Liver (tissue), 9 donors: Measurements from ENCODE around the gene SFXN2. TPM values are rescaled to one million over a fixed set of nuclear protein-coding genes. Genes with fewer than 3 reads are reported as not detected.

Experiments
- DNase-seq: peaks from one replicate; pipeline ENCODE4 v3.0.0-alpha.2; 2017; ENCODE audit warnings: low spot score
- H3K27ac ChIP-seq, 2 donors: one replicate each; pipeline ENCODE4 v1.7.0; 2013; ENCODE audit warnings: inconsistent platforms in 2 of 2, low read length in 2 of 2, control low read depth in 1 of 2, low read depth in 1 of 2, mild to moderate bottlenecking in 1 of 2
- H3K27me3 ChIP-seq, 4 donors: one replicate each; pipeline versions ENCODE4 v1.6.1 to v1.7.0; 2013; ENCODE audit warnings: low read length in 3 of 4, inconsistent platforms in 1 of 4, mild to moderate bottlenecking in 1 of 4, moderate library complexity in 1 of 4; ENCODE audit not compliant: control insufficient read depth in 4 of 4, insufficient read depth in 4 of 4
- H3K36me3 ChIP-seq, 4 donors: one replicate each; pipeline versions ENCODE4 v1.6.1 to v1.7.0; 2013; ENCODE audit warnings: low read length in 3 of 4, mild to moderate bottlenecking in 3 of 4, low read depth in 1 of 4, moderate library complexity in 1 of 4; ENCODE audit not compliant: control insufficient read depth in 4 of 4, insufficient read depth in 3 of 4
- H3K4me1 ChIP-seq, 4 donors: one replicate each; pipeline versions ENCODE4 v1.6.1 to v1.7.0; 2013; ENCODE audit warnings: low read length in 3 of 4, mild to moderate bottlenecking in 3 of 4, moderate library complexity in 1 of 4; ENCODE audit not compliant: control insufficient read depth in 4 of 4, insufficient read depth in 4 of 4
- H3K4me3 ChIP-seq, 3 donors: one replicate each; pipeline versions ENCODE4 v1.6.1 to v1.7.0; 2013; ENCODE audit warnings: low read length in 3 of 3, control low read depth in 1 of 3, low read depth in 1 of 3, mild to moderate bottlenecking in 1 of 3
- H3K9ac ChIP-seq, 2 donors: one replicate each; pipeline ENCODE4 v1.7.0; 2013; ENCODE audit warnings: low read length in 2 of 2, mild to moderate bottlenecking in 2 of 2, moderate library complexity in 2 of 2, control low read depth in 1 of 2, low read depth in 1 of 2
- H3K9me3 ChIP-seq, 4 donors: one replicate each; pipeline versions ENCODE4 v1.6.1 to v1.7.0; 2013; ENCODE audit warnings: low read length in 3 of 4; ENCODE audit not compliant: control insufficient read depth in 4 of 4
- CTCF ChIP-seq: fragments of 150-350 bp; IDR thresholded peaks from 2 replicates; pipeline ENCODE4 v1.5.1; 2017; ENCODE audit warnings: improper control_type of control experiment, low read depth, low read length; ENCODE audit not compliant: missing input control
- FOXA2 ChIP-seq: IDR thresholded peaks from 2 replicates; pipeline ENCODE4 v1.6.1; 2016; ENCODE audit warnings: antibody characterized with exemption
- GABPA ChIP-seq, 2 donors: IDR thresholded peaks in 1 of 2; conservative IDR thresholded peaks in 1 of 2; 2 replicates each; pipeline ENCODE4 v1.6.1; 2016; ENCODE audit warnings: antibody characterized with exemption in 2 of 2, mild to moderate bottlenecking in 1 of 2, moderate library complexity in 1 of 2
- HNF4A ChIP-seq, 2 donors: conservative IDR thresholded peaks; 2 replicates each; pipeline ENCODE4 v1.6.1; 2016; ENCODE audit warnings: antibody characterized with exemption in 2 of 2, mild to moderate bottlenecking in 2 of 2
- HNF4G ChIP-seq: IDR thresholded peaks from 2 replicates; pipeline ENCODE4 v1.6.1; 2016; ENCODE audit warnings: antibody characterized with exemption
- MAX ChIP-seq: IDR thresholded peaks from 2 replicates; pipeline ENCODE4 v1.6.1; 2016; ENCODE audit warnings: antibody characterized with exemption
- RAD21 ChIP-seq, 2 donors: IDR thresholded peaks; 2 replicates each; pipeline ENCODE4 v1.6.1; 2016; ENCODE audit warnings: antibody characterized with exemption in 2 of 2, mild to moderate bottlenecking in 2 of 2
- REST ChIP-seq: IDR thresholded peaks from 2 replicates; pipeline ENCODE4 v1.6.1; 2016; ENCODE audit warnings: antibody characterized with exemption, mild to moderate bottlenecking
- SP1 ChIP-seq: IDR thresholded peaks from 2 replicates; pipeline ENCODE4 v1.6.1; 2018; ENCODE audit warnings: antibody characterized with exemption, mild to moderate bottlenecking
- TAF1 ChIP-seq: conservative IDR thresholded peaks from 2 replicates; pipeline ENCODE4 v1.6.1; 2016; ENCODE audit warnings: antibody characterized with exemption, mild to moderate bottlenecking
- YY1 ChIP-seq: IDR thresholded peaks from 2 replicates; pipeline ENCODE4 v1.6.1; 2016; ENCODE audit warnings: antibody characterized with exemption, mild to moderate bottlenecking
- ZBTB33 ChIP-seq: IDR thresholded peaks from 2 replicates; pipeline ENCODE4 v1.6.1; 2016; ENCODE audit warnings: antibody characterized with exemption
- WGBS: extraction: QIAGEN DNeasy Blood & Tissue Kit; methylation state at CpG from one replicate; pipeline ENCODE4 v1.1.7; 2013; 5-methylcytosine and 5-hydroxymethylcytosine counted together
- polyA plus RNA-seq, 2 donors: library from polyadenylated mRNA; stranded (reverse) in 1 of 2; unstranded in 1 of 2; fragments of 200-250 nt in 1 of 2; fragments of >200 nt in 1 of 2; fragmentation: Nextera tagmentation in 1 of 2; extraction: Ambion mirVana in 1 of 2; gene quantifications; one replicate each; pipeline versions ENCODE4 v1.2.1 to v1.2.3, GENCODE V29; 2013 to 2015
- total RNA-seq, 2 donors: library from RNA; depleted of rRNA; stranded (reverse); fragments of >200 nt; gene quantifications; one replicate each; pipeline ENCODE4 v1.2.3, GENCODE V29; 2014
- donor health status: healthy.
- donor health status: healthy.
- donor health status: healthy.
- donor health status: healthy.
- donor health status: healthy.

Gene SFXN2
- total and polyA plus RNA-seq, 4 donors: 6.0 to 22.6 (median 17.7) TPM

DNA sequence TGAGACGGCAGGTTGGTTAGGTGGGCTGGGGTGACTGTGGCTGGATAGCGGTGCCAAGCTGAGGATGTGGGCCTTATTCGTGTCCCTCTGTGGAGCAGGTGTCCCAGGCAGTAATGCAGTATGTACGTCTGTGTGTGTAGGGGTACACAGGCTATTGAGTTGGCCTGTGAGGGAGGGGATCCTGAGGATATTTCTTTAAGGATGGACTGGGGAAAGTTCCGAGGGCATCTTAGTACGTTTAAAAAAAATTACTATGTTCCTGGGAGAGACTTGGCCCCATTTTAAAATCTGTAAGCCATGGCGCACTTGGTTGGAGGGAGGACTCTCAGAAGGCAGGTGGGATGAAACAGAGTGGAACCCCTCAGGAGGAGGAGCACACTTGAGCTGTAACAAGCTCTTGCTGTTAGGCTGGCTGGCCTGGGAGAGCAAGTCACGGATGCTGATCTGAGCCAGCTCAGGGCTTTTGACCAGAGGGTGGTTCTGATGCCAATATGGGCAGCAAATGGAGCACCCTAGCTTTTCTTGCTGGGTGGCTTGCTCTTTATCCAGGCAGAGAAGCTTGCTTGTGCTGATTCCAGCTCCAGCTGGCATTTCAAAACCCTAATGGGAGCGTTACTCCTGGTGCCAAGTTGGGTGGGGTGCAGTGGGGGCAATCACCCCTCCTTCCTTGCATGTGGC is 30.1 kb downstream of the SFXN2 start:
- Histone ChIP-seq H3K27ac (peak overlapping the region; percentile 82 to 84), H3K9me3 (no peaks in the 10 kb centered on the region), H3K36me3 (no peaks in the 10 kb centered on the region), H3K4me3 (peak overlapping the region; percentile 68 to 99 (median 96)), H3K9ac (peak overlapping the region; percentile 79 to 88), H3K4me1 (peaks cover 0 to 25% (median 18%) of the 10 kb centered on the region in 4 donors), H3K27me3 (no peaks in the 10 kb centered on the region)
- no peak for TF ChIP-seq FOXA2
- TF ChIP-seq TAF1: no peak
- TF ChIP-seq CTCF: no peak
- TF ChIP-seq YY1: no peak
- DNase-seq: no peak
- 6% methylated on average over 9 of the region's 9 CpGs for WGBS

GRCh38 chr10:102745157-102745556 is 30.7 kb downstream of the SFXN2 start:
- H3K9ac ChIP-seq: peak overlapping the region in 1 of 2 donors; percentile 79

More at GRCh38 chr10:102745157-102745556, 30.7 kb downstream of the SFXN2 start:
- H3K4me1 ChIP-seq: peaks cover 0 to 25% (median 18%) of the 10 kb centered on the region in 4 donors
- no peak for TF ChIP-seq REST
- no peak for TF ChIP-seq SP1
- TF ChIP-seq MAX: no peak
- TF ChIP-seq HNF4A (conservative IDR thresholded peaks at IDR 0.05): no peak
- no peak for TF ChIP-seq RAD21 (IDR thresholded peaks at IDR 0.05)
- TF ChIP-seq HNF4G: no peak
- TF ChIP-seq GABPA (IDR thresholded peaks at IDR 0.05 in 1 of 2, conservative IDR thresholded peaks at IDR 0.05 in 1 of 2): no peak
- TF ChIP-seq CTCF: no peak
- TF ChIP-seq ZBTB33: no peak
- no peak for TF ChIP-seq TAF1
- H3K27ac ChIP-seq: peak overlapping the region; percentile 82 to 84
- no peaks in the 10 kb centered on the region for H3K27me3 ChIP-seq
- WGBS: 50% methylated on average over 4 of the region's 4 CpGs
- H3K9me3 ChIP-seq: no peaks in the 10 kb centered on the region
- no peak for DNase-seq
- peak overlapping the region; percentile 68 to 99 (median 96) for H3K4me3 ChIP-seq
- no peaks in the 10 kb centered on the region for H3K36me3 ChIP-seq
